ENCODE measurements around the gene BIN1.

The BIN1 gene

DNA sequence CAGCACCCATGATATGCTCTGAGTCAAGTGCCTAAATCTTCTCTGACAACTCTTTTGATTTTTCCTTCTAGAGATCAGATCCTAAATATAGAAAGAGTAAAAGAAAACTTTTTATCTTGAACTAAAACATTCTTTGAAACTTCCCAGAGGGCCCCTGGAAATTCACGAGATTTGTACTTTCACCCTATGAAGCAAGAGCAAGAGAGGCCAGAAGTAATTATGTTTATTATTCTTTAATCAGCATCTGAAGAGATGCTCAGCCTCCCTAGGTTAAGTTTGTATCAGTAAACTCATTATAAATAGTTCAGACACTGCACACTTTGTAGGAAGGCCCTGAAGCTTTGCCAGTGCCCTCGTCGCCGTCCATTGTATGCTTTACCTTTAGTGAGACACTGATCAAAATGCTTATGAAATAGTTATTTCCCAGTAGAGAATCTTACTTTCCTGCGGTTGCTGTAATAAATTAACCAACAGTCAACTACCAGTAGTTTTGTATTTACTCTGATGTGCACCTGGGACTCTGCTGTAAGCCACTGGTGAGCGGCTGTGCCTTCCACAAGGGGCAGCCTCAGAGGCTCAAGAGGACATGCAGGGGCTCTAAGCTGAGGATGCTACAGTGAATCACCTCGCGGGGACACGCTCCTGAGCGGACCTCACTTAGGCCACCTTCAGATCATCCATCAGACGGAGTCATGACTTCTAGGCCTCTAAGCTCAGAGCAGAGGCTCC is 71.9 kb downstream of the BIN1 start:
- DNase-seq, result peak; percentile 16
- Histone ChIP-seq H4K91ac (ENCODE audit: low read length) (no peak overlapping the region), H2AK5ac (ENCODE audit: low read length, severe bottlenecking) (no peak overlapping the region), H3K18ac (ENCODE audit: low read depth in 1 of 2, low read length in 2 of 2) (peak overlapping the region in 1 of 2 experiments; percentile 77), H3K9me3 (ENCODE audit: control insufficient read depth, low read length) (no peaks in the 10 kb centered on the region), H3K23ac (ENCODE audit: low read length in 2 of 2) (no peak overlapping the region), H3K9ac (ENCODE audit: low read length) (no peak overlapping the region), H3K27ac (ENCODE audit: low read length, poor library complexity, severe bottlenecking) (no peak overlapping the region), H2BK12ac (ENCODE audit: low read length in 2 of 2) (peak overlapping the region in 1 of 2 experiments; percentile 61), H2BK15ac (ENCODE audit: low read depth, poor library complexity, severe bottlenecking) (peak overlapping the region; percentile 2), H3K4me1 (ENCODE audit: control insufficient read depth, insufficient read depth, low read depth, low read length) (peaks cover 6% of the 10 kb centered on the region), H3K4ac (ENCODE audit: low read depth in 1 of 2, low read length in 2 of 2) (no peak overlapping the region), H2AFZ (ENCODE audit: low read depth, low read length) (no peak overlapping the region), H3K4me3 (ENCODE audit: insufficient read depth in 1 of 2, low read depth in 1 of 2, low read length in 2 of 2) (no peak overlapping the region), H4K8ac (ENCODE audit: low read length) (no peak overlapping the region), H3K27me3 (ENCODE audit: control insufficient read depth in 1 of 2, insufficient read depth in 1 of 2, low read length in 2 of 2) (no peaks in the 10 kb centered on the region), H3K79me1 (replicated peaks; ENCODE audit: low read length, poor library complexity, severe bottlenecking) (no peaks in the 10 kb centered on the region), H3K14ac (ENCODE audit: low read length in 2 of 2) (no peak overlapping the region), H2BK120ac (ENCODE audit: low read depth, low read length) (no peak overlapping the region), H2BK5ac (ENCODE audit: low read depth, low read length, poor library complexity, severe bottlenecking) (no peak overlapping the region), H3K4me2 (ENCODE audit: low read length, poor library complexity, severe bottlenecking) (no peak overlapping the region), H3K36me3 (ENCODE audit: control insufficient read depth in 1 of 2, insufficient read depth in 2 of 2, low read depth in 1 of 2, low read length in 2 of 2) (peaks cover 0 to 3% of the 10 kb centered on the region in 2 experiments)
- WGBS, result 73% methylated on average over 6 of the region's 11 CpGs

DNA sequence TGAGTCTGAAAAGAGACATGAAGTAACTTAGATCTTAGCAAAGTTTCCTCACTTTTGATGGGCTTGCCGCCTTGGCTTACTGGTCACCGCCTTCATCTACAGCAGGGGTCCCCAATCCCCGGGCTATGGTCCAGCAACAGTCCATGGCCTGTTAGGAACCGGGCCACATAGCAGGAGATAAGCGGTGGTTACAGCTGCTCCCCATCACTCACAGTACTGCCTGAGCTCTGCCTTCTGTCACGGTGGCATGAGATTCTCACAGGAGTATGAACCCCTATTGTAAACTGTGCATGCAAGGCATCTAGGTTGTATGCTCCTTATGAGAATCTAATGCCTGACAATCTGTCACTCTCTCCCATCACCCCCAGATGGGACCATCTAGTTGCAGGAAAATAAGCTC is 72.9 kb downstream of the BIN1 start:
- H2AK5ac ChIP-seq (ENCODE audit: low read length, severe bottlenecking), result no peak overlapping the region
- H3K27ac ChIP-seq (ENCODE audit: low read length, poor library complexity, severe bottlenecking), result no peak overlapping the region
- H3K36me3 ChIP-seq (ENCODE audit: control insufficient read depth in 1 of 2, insufficient read depth in 2 of 2, low read depth in 1 of 2, low read length in 2 of 2), result no peaks in the 10 kb centered on the region
- no peak overlapping the region for H3K14ac ChIP-seq (ENCODE audit: low read length in 2 of 2)
- H2BK5ac ChIP-seq (ENCODE audit: low read depth, low read length, poor library complexity, severe bottlenecking), result no peak overlapping the region
- H3K27me3 ChIP-seq (ENCODE audit: control insufficient read depth in 1 of 2, insufficient read depth in 1 of 2, low read length in 2 of 2), result no peaks in the 10 kb centered on the region
- H2BK12ac ChIP-seq (ENCODE audit: low read length in 2 of 2), result peak overlapping the region; percentile 18 to 90
- peak; percentile 42 for DNase-seq
- H4K8ac ChIP-seq (ENCODE audit: low read length), result no peak overlapping the region
- no peak overlapping the region for H2BK15ac ChIP-seq (ENCODE audit: low read depth, poor library complexity, severe bottlenecking)
- H3K4me3 ChIP-seq (ENCODE audit: insufficient read depth in 1 of 2, low read depth in 1 of 2, low read length in 2 of 2), result no peak overlapping the region
- H3K79me1 ChIP-seq (replicated peaks; ENCODE audit: low read length, poor library complexity, severe bottlenecking), result no peaks in the 10 kb centered on the region
- H3K9me3 ChIP-seq (ENCODE audit: control insufficient read depth, low read length), result no peaks in the 10 kb centered on the region
- no peak overlapping the region for H3K9ac ChIP-seq (ENCODE audit: low read length)
- no peak overlapping the region for H3K4me2 ChIP-seq (ENCODE audit: low read length, poor library complexity, severe bottlenecking)
- peak overlapping the region; percentile 0 for H4K91ac ChIP-seq (ENCODE audit: low read length)
- H3K4ac ChIP-seq (ENCODE audit: low read depth in 1 of 2, low read length in 2 of 2), result peak overlapping the region in 1 of 2 experiments; percentile 69
- H3K18ac ChIP-seq (ENCODE audit: low read depth in 1 of 2, low read length in 2 of 2), result peak overlapping the region in 1 of 2 experiments; percentile 72
- 67% methylated on average over 6 of the region's 6 CpGs for WGBS
- H2AFZ ChIP-seq (ENCODE audit: low read depth, low read length), result no peak overlapping the region
- H2BK120ac ChIP-seq (ENCODE audit: low read depth, low read length), result no peak overlapping the region
- peaks cover 1% of the 10 kb centered on the region for H3K4me1 ChIP-seq (ENCODE audit: control insufficient read depth, insufficient read depth, low read depth, low read length)
- peak overlapping the region in 1 of 2 experiments; percentile 32 for H3K23ac ChIP-seq (ENCODE audit: low read length in 2 of 2)

DNA sequence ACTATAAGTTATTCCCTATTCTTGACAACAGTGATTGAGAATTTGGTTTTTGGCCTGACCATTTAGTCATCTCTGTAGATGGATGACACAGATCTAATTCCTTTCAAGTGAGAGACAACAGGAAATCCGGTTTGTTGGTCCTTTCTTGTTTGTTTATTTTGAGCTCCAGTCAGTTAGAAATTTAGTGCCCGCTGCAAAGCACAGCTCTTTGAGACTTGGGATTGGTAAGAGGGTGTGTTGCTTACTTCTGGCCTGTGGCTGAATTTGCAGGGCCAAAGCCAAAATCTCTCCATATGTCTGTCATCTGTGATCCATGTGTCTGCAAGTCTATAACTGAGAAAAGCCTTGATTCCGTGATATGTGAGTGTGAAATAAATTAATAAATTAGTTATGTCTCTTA is 74.3 kb downstream of the BIN1 start:
- Histone ChIP-seq H3K4ac (ENCODE audit: low read depth in 1 of 2, low read length in 2 of 2) (no peak overlapping the region), H3K9me3 (ENCODE audit: control insufficient read depth, low read length) (no peaks in the 10 kb centered on the region), H3K18ac (ENCODE audit: low read depth in 1 of 2, low read length in 2 of 2) (no peak overlapping the region), H3K4me2 (ENCODE audit: low read length, poor library complexity, severe bottlenecking) (no peak overlapping the region), H3K23ac (ENCODE audit: low read length in 2 of 2) (no peak overlapping the region), H4K8ac (ENCODE audit: low read length) (no peak overlapping the region), H3K79me1 (replicated peaks; ENCODE audit: low read length, poor library complexity, severe bottlenecking) (no peaks in the 10 kb centered on the region), H2BK15ac (ENCODE audit: low read depth, poor library complexity, severe bottlenecking) (no peak overlapping the region), H3K9ac (ENCODE audit: low read length) (no peak overlapping the region), H3K36me3 (ENCODE audit: control insufficient read depth in 1 of 2, insufficient read depth in 2 of 2, low read depth in 1 of 2, low read length in 2 of 2) (no peaks in the 10 kb centered on the region), H4K91ac (ENCODE audit: low read length) (no peak overlapping the region), H2AK5ac (ENCODE audit: low read length, severe bottlenecking) (no peak overlapping the region), H2BK120ac (ENCODE audit: low read depth, low read length) (no peak overlapping the region), H3K27ac (ENCODE audit: low read length, poor library complexity, severe bottlenecking) (no peak overlapping the region), H2AFZ (ENCODE audit: low read depth, low read length) (no peak overlapping the region), H3K14ac (ENCODE audit: low read length in 2 of 2) (no peak overlapping the region), H2BK5ac (ENCODE audit: low read depth, low read length, poor library complexity, severe bottlenecking) (no peak overlapping the region), H2BK12ac (ENCODE audit: low read length in 2 of 2) (no peak overlapping the region), H3K4me1 (ENCODE audit: control insufficient read depth, insufficient read depth, low read depth, low read length) (peaks cover 1% of the 10 kb centered on the region), H3K4me3 (ENCODE audit: insufficient read depth in 1 of 2, low read depth in 1 of 2, low read length in 2 of 2) (no peak overlapping the region), H3K27me3 (ENCODE audit: control insufficient read depth in 1 of 2, insufficient read depth in 1 of 2, low read length in 2 of 2) (no peaks in the 10 kb centered on the region)
- peak; percentile 81 for DNase-seq
- 2% methylated on average over 2 of the region's 3 CpGs for WGBS

DNA sequence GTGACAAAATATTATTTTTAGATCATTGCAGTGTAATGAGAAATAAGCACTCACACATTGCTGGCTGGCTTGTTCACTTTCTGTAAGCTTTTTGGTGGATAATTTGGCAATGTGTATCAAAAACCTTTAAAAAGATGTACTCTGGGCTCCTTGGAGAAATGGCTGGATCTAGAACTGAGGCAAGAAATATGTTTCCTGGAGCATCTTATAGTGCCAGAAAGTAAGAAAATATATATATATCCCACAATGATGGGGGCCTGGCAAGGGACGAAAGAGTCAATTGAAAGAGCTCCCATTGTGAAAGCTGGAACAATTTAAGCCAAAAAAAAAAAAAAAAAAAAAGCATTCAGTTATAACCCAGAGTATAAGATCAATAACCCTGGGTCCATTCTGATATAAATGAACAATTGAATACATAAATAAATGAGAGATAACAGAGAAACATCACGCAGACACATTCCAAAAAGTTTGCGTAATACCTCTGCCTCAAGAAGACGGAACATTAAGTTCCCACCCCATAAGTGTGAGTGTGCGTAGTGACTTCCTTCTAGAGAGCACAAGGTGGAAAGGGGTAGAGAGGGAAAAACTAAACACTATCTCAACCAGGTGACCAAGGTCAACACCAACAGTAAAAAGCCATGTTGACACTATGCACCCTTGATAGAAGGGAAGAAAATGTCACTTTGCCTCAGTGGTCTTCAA is 77.5 kb downstream of the BIN1 start:
- no peak overlapping the region for H3K27ac ChIP-seq (ENCODE audit: low read length, poor library complexity, severe bottlenecking)
- peaks cover 4% of the 10 kb centered on the region for H3K4me1 ChIP-seq (ENCODE audit: control insufficient read depth, insufficient read depth, low read depth, low read length)
- H3K4ac ChIP-seq (ENCODE audit: low read depth in 1 of 2, low read length in 2 of 2), result peak overlapping the region in 1 of 2 experiments; percentile 61
- no peak overlapping the region for H2BK5ac ChIP-seq (ENCODE audit: low read depth, low read length, poor library complexity, severe bottlenecking)
- H2AK5ac ChIP-seq (ENCODE audit: low read length, severe bottlenecking), result no peak overlapping the region
- H3K9me3 ChIP-seq (ENCODE audit: control insufficient read depth, low read length), result no peaks in the 10 kb centered on the region
- H3K79me1 ChIP-seq (replicated peaks; ENCODE audit: low read length, poor library complexity, severe bottlenecking), result no peaks in the 10 kb centered on the region
- H2BK120ac ChIP-seq (ENCODE audit: low read depth, low read length), result no peak overlapping the region
- no peak for DNase-seq
- no peak overlapping the region for H3K18ac ChIP-seq (ENCODE audit: low read depth in 1 of 2, low read length in 2 of 2)
- WGBS, result 73% methylated on average over 2 of the region's 5 CpGs
- H2BK12ac ChIP-seq (ENCODE audit: low read length in 2 of 2), result no peak overlapping the region
- H2BK15ac ChIP-seq (ENCODE audit: low read depth, poor library complexity, severe bottlenecking), result no peak overlapping the region
- H3K4me3 ChIP-seq (ENCODE audit: insufficient read depth in 1 of 2, low read depth in 1 of 2, low read length in 2 of 2), result no peak overlapping the region
- no peaks in the 10 kb centered on the region for H3K27me3 ChIP-seq (ENCODE audit: control insufficient read depth in 1 of 2, insufficient read depth in 1 of 2, low read length in 2 of 2)
- no peak overlapping the region for H3K14ac ChIP-seq (ENCODE audit: low read length in 2 of 2)
- peak overlapping the region; percentile 14 for H2AFZ ChIP-seq (ENCODE audit: low read depth, low read length)
- H3K36me3 ChIP-seq (ENCODE audit: control insufficient read depth in 1 of 2, insufficient read depth in 2 of 2, low read depth in 1 of 2, low read length in 2 of 2), result no peaks in the 10 kb centered on the region
- H3K9ac ChIP-seq (ENCODE audit: low read length), result no peak overlapping the region
- H3K4me2 ChIP-seq (ENCODE audit: low read length, poor library complexity, severe bottlenecking), result no peak overlapping the region
- H4K91ac ChIP-seq (ENCODE audit: low read length), result no peak overlapping the region
- H4K8ac ChIP-seq (ENCODE audit: low read length), result no peak overlapping the region
- H3K23ac ChIP-seq (ENCODE audit: low read length in 2 of 2), result no peak overlapping the region

All from mesenchymal stem cell (in vitro differentiated cells and primary cell).